ENCODE results near the gene TAF5L.
"Not testable (repeated sequence)": the region's sequence is repeated elsewhere in the genome, so short reads cannot be mapped to it uniquely, and the experiment has no call there.

The TAF5L gene

DNA sequence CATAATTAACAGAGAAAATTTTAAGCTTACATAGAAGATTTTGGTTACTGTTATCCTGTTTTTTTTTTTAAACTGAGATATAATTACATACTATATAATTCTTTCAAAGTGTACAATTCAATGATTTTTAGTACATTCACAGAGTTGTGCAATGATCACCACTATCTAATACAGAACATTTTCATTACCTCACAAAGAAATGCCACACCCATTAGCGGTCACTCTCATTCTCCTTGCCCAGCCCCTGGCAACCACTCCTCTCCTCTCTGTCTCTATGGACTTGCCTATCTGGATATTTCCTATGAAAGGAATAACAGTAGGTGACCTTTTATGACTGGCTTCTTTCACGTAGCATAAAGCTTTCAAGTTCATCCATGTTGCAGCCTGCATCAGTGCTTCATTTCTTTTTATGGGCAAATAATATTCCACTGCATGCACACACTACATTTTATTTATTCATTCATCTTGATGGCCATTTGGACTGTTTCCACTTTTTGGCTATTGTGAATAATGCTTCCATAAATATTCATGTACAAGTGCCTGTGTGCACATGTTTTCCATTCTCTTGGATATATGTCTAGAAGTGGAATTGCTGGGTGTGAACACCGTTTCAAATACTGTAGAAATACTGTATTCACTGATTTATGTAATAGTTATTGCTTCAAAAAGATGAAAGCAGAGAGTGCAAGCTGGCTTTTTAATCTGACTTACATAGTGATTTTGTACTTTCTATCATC is 26.5 kb downstream of the TAF5L start:
- DNase-seq: no peak

DNA sequence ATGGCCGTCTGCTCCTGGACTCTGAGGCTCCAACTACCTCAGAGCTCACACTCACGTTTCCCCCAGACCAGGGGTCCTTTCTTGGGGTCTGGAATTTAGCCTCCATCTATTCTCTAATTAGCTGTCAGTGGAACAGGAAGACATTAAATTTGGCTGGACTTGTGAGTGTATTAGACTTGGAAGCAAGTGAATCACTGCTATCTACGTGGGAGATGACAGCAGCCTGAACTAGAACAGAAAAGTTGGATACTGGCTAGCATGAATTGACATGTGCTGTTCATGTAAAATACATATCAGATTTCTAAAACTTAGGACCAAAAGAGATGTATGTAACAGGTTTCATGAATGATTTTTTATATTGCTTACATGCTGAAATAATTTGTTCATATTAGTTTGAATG is 28.0 kb downstream of the TAF5L start:
- DNase-seq: no peak

DNA sequence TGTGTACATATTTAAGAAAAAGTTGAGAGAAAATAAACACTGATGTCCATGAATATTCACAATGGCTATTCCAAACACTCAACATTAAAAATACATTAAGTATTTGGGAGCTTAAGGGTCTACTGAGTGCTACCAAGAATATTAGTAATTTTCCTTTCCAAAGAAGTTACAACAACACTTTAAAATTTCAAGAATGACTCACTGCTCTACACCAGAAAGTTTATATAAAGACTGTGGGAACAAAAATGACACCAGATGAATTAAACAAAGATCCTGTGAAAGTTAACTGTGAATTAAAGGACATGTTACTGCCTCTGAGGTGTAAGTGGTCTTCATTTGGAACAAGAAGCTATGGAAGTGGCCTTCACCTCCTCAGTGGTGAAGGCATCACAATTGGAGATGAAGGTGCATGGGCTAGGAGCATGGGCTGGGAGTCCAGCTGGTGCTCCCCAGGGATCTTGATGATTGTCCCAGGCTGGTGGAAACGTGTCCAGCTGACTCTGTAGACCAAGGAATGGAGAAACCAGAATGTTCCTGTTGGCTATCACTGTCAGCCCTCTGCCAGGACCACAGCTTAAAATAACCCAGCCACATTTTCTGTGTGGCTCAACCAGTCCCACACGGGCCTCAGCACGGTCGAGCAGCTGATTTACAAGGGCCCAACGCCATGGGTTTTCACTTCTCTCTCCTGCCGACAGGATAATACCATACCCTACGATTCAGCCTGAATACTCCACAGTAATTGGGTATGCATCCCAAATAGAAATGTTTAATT is 28.8 kb downstream of the TAF5L start:
- no peak for DNase-seq

DNA sequence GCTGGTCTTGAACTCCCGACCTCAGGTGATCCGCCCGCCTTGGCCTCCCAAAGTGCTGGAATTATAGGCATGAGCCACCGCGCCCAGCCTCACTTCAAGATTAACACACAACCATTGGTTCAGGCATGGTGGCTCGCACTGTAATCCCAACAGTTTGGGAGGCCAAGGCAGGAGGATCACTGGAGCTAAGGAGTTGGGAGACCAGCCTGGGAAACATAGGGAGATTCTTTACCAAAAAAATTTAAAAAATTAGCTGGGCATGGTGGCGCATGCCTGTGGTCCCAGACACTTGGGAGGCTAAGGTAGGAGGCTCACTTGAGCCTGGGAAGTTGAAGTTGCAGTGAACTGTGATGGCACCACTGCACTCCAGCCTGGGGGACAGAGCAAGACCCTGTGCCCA is 30.0 kb downstream of the TAF5L start:
- DNase-seq: not testable (repeated sequence)

DNA sequence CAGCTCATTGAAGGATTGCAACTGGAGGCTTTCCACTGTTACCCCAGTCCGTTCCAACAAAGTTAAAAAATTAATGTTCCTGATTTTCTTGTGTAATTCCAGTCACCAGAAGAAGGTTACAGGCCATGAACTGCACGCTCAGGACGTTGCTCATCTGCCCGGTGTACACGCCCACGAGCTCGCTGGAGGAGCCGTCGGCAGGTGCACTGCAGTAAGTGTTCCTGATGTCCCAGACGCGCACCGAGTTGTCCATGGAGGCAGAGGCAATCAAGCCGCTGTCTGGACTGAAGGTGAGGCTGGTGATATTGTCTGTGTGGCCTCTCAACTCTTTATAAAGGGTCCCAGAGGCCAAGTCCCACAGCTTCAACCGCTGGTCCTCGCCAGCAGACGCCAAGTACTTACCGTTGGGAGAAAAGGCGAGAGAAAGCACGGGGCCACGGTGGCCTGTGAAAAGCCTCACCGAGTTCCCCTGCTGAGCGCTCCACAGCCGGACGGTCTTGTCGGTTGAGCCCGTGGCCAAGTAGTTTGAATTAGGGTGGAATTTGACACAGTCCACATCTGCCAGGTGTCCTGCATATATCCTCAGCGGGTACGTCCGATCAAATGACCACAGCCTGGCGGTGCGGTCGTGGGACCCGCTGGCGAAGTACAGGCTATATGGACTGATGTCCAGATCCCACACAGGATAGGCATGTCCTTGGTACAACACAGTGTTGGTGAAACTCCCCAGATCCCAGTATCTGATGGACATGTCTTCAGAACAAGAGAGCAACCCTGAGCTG is 31.5 kb downstream of the TAF5L start:
- DNase-seq: no peak

DNA sequence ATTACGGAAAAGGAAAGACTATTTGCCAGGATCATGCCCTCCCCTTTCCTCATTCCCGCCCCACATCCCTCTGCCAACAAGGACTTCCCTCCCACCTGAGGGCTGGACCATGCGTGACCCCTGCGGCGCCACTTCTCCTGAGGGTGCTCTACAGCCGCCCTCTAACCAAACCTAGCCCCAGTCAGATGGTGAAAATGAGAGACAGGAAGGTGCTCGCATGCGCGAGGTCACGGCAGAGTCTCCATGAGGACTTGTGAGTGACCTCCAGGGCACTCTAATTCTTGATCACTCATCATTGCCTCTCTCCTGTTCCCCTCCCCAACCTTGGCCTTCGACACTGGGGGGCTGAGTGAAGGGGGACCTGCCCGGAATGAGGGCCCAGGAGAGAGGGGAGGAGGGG is 32.1 kb downstream of the TAF5L start:
- no peak for DNase-seq

DNA sequence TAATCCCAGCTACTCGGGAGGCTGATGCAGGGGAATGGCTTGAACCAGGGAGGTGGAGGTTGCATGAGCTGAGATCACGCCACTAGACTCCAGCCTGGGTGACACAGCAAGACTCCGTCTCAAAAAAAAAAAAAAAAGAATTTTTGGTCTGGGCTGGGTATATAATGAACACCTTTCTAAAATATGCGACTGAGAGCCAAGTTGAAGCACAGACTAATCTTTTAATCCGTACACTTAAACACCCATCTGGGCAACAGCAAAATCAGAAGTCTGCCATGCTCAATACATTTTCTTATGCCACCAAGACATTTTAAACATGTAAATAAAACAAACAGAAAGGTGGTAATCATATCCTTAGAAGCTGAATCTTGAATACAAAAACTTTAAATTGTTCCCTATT is 35.8 kb downstream of the TAF5L start:
- DNase-seq: no peak

DNA sequence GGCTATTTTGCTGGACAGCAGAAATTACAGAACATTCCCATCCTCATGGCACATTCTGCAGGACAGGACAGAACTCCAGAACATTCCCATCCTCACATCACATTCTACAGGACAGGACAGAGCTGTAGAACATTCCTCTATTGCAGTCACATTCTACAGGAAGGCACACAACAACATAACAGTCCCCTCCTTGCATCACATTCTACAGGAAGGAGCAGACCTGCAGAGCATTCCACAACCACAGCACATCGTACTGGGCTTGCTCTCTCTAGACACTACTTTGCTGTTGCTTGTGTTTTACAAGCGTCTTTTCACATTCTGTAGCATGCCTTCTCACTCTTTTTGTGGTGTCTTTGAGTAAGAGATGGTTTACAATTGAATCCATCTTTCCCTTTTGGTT is 40.6 kb downstream of the TAF5L start:
- DNase-seq: no peak

DNA sequence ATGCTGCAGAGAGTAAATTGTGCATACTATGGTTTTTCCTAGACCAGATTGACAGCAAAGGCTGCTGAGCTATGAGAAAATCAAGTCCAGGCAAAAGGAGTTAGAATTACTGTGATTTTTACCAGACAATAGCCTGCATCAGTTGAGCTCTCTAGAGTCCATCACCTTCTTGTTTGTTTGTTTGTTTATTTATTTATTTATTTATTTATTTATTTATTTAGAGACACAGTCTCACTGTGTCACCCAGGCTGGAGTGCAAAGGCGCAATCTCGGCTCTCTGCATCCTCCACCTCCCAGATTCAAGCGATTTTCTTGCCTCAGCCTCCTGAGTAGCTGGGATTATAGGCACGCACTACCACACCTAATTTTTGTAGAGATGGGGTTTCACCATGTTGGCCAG is 43.2 kb downstream of the TAF5L start:
- DNase-seq: no peak

DNA sequence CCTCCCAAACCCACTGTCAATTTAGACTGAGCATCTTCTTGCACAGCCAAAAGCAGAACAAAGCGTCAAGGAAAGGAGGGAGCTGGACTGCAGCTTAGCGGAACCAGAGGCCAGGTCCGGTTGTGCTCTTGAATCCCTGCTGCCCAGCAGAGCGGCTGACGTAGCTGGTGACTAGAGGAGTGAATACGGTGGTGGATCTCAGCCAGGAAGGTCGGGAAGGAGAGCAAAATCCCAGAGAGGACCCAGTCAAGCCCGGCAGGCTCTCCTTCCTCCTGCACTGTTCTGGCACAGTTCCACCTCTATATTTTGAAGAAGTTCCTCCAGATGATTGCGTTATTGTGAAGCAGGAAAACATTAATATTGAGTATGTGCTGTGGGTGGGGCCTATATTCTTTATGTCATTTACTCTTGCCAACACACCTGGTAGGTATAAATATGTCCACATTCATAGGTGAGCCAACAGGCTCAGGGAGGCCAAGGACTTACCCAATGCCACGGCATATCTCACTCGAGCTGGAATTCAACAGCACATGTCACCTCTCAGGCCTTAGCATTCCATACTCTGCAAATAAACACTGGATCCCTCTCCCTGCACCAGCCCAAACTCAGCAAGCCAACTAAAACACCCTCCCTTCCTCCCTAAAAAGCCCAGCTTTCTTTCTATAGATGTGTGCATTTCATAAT is 43.8 kb downstream of the TAF5L start:
- peak; percentile 25 for DNase-seq

DNA sequence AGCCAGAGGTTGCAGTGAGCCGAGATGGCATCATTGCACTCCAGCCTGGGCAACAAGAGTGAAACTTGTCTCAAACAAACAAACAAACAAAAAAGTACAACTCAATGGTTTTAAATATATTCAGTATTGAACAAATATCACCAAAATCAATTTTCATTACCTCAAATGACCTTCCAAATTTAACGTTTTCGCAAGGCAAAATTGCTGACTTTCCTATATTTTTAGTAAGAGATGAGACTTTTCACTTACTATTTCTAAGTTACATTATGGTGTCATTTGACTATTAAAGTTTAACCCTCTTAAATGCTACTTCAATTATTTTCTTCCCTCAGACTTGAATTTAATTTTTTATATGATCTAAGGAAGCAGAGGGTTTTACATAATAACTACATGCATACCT is 44.4 kb downstream of the TAF5L start:
- DNase-seq: no peak

DNA sequence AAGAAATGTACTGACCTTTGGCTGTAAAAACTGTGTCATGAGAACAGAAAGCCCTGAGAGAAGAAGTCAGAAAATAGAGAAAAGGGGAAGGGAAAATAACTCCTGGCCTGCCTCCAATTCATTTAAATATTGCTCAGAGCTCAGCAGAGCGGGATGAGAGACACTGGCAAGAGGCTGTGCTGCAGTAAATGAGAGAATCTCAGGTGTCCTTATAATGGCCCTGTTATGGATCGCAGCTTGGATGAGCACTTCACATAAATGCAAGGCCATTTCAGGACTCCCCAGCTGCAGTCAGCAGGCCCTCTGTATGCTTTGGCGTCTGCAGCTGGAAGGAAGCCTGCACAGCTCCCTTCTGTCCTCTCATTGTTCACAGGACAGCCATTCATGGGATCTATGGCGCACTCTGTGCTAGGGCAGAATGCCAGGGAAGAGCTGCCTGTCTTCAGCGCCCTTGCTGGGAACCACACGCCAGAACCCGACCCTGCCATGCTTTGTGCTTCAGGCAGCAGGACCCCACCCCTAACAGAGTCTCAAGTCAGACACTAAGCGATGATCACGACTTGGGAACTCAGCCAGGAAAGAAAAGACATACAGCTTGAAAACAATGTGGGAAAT is 46.8 kb downstream of the TAF5L start:
- DNase-seq: peak; percentile 85

DNA sequence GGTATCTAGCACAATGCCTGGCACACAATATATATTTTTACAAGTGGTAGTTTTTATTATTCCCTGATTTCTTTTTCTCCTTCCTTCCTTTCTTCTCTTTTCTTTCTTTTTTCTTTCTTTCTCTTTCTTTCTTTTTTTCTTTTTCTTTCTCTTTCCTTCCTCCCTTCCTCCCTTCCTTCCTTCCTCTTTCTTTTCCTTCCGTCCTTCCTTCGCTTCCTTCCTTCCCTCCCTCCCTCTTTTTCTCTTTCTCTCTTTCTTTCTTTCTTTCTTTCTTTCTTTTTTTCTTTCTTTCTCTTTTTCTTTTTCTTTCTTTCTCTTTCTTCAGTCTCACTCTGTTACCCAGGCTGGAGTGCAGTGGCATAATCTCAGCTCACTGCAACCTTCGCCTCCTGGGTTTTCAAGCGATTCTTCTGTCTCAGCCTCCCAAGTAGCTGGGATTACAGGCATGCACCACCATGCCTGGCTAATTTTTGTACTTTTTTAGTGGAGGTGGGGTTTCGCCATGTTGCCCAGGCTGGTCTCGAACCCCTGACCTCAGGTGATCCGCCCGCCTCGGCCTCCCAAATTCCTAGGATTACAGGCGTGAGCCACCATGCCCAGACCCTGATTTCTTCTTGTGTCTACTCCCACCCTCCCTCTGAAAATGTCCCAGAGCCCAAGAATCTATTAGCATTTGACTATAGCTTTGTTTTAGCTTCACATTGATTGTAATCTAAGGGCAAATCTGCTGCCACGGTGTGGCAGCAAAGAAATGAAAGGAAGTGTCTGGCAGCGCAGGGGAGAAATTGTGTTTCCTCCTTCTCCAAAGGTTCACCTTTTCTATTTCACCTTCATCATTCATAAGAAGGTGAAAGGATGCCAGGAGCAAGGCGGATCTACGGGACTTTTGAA is 47.5 kb downstream of the TAF5L start:
- DNase-seq: no peak

DNA sequence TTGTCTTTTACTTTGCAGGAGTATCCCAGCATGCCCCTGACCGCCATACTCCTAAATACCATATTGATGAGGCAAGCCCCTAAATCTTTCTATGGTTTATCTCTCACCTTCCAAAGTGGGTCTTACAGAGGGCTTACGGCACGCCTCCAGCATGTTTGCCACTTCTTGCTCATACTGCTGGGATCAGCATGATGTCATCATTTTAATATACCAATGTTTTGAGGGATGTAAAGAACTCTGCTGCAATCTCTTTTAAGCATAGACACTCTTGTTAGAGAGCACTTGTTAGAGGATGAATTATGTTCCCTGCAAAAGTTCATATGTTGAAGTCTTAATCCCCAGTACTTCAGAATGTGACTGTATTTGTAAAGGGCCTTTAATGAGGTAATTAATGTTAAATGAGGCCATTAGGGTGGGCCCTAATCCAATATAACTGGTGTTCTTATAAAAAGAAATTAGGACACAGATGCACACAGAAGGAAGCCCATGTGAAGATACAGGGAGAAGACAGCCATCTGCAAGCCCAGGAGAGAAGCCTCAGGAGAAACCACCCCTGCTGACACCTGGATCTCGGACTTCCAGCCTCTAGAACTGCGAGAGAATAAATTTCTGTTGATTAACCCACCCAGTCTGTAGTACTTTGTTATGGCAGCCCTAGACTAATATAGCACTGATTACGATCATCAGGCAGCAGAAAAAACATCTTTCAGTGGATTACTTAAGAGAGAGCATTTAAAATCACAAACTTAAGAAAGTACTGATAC is 51.1 kb downstream of the TAF5L start:
- DNase-seq: no peak

DNA sequence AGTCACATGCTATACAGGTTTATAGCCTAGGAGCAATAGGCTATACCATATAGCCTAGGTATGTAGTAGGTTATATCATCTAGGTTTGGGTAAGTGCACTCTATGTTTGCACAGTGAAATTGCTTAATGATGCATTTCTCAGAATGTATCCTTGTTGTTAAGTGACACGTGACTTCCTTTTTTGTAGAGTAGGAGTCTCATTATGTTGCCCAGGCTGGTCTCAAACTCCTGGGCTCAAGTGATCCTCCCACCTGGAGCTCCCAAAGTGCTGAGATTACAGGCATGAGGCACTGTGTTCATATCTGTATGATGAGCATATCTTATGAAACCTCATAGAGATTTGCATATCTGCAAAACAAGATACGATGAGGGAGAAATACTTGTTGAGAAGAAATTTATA is 53.6 kb downstream of the TAF5L start:
- DNase-seq: peak; percentile 78

DNA sequence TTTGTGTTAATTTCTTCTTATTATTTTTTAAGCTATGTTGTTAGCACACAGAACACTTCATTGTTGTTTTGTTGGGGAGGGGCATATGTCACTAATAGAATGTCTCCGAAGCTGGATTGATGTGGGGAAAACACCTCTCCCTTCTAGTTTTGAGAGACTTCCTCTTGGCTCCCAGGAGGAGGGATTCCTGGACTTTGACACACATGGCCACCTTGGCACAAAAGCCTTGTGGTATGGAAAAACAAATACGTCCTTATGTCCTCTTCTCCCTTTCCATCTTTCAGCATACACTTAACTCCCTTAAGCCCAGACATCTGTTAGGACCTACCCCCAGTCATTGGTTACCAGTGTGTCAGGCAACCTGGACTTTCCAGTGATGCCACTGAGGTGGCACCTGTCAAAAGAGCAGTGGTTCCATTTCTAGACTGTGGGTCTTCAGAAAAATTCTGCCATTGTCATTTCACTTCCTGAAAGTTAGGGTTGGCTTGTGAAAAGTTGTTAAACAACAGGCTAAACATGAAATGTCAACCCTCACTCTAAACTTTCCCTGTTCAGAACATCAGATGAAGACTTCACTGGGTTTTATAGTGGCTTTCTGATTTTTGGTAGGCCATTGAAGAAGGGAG is 54.9 kb downstream of the TAF5L start:
- peak; percentile 50 for DNase-seq

DNA sequence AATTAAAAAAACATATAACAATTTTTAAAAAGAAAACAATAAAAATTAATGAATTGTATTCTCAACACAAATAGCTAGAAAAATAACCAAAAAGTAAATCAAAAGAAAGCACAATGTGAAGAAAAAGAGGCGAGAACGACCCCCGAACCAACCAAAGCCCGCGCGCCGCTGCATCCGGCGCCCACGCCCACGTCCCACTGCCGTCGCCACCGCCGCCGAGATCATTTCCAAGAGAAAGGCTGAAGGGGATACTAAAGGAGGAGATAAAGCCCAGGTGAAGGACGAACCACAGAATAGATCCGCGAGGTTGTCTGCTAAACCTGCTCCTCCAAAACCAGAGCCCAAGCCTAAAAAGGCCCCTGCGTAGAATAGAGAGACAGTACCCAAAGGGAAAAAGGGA is 55.6 kb downstream of the TAF5L start:
- no peak for DNase-seq

DNA sequence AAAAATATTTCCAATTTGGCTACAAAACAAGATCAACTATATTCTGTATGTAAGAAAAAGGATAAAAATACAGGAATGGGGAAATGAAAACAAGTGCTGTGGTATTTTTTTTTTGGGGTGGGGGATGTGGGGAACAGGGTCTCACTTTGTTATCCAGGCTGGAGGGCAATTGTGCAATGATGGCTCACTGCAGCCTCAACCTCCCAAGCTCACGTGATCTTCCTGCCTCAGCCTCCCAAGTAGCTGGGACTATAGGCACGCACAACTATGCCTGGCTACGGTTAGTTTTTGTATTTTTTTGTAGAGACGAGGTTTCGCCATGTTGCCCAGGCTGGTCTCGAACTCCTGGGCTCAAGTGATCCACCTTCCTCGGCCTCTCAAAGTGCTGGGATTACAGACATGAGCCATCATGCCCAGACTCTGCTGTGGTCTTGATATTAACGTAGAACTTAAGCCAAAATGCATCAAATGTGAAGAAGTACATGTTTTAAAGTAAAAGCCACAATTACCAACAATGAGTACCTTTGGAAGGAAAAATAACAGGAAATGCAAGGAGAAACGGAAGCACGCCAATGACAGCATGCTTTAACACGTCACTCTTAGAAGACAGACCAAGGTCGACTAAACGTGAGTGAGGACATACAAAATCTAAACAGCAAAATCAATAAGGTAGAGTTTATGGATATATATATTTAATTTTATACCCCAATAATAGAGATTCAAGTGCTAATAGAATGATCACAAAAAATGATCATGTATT is 58.6 kb downstream of the TAF5L start:
- DNase-seq: no peak

DNA sequence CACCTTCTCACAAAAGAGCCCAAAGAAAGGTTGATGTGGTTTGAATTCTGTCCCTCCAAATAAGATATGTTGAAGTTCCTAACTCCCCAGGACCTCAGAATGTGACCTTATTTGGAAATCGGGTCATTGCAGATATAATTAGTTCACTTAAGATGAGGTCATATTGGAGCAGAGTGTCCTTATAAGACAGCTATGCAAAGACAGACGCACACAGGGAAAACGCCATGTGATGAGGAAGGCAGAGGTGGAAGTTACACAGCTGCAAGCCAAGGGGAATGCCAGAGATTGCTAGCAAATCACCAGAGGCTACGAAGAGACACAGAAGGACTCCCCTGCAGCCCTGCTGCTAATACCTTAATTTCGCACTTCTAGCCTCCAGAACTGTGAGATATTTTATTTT is 62.2 kb downstream of the TAF5L start:
- no peak for DNase-seq

DNA sequence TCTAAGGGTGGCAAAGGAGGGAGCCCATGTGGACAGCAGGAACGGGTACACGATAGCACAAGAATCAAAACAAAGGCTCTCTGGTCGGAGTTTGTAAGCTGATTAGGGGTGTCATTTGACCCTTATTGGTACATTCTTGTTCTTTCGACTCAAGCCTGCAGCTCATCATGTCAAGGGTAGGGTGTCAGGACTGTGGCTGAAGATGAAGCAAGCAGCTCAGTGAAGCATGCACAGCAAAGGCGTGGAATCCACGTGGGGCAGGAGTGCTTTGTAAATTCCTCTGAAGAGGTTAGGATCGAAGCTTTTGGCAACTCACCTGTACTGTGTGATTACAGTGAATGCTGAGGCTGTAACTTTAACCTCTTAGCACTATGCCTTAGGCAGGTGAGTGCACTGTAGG is 62.7 kb downstream of the TAF5L start:
- DNase-seq: no peak
